Neutrophil (primary cell): Measurements from ENCODE around the gene TARBP1.

Source experiments
- H3K27ac ChIP-seq: fragments of 200-600 bp; sonication (generic); 2 replicates; pipeline ENCODE4 v1.5.1; 2016; ENCODE audit warnings: mild to moderate bottlenecking, moderate library complexity
- H3K27me3 ChIP-seq: fragments of 200-600 bp; sonication (generic); 2 replicates; pipeline ENCODE4 v1.6.0; 2016; ENCODE audit warnings: mild to moderate bottlenecking
- H3K36me3 ChIP-seq: fragments of 200-600 bp; sonication (generic); 2 replicates; pipeline ENCODE4 v1.5.1; 2017
- H3K4me1 ChIP-seq, 2 experiments: fragments of 200-600 bp in 1 of 2; sonication (generic) in 1 of 2; 1 replicate in 1 of 2; 2 replicates in 1 of 2; pipeline versions ENCODE4 v1.5.1 to v1.6.1; 2013 to 2016; ENCODE audit warnings: low read depth in 1 of 2, low read length in 1 of 2, mild to moderate bottlenecking in 1 of 2, moderate library complexity in 1 of 2; ENCODE audit not compliant: control insufficient read depth in 1 of 2, insufficient read depth in 1 of 2
- H3K4me3 ChIP-seq, 2 experiments: fragments of 200-600 bp in 1 of 2; sonication (generic) in 1 of 2; 1 replicate in 1 of 2; 2 replicates in 1 of 2; pipeline ENCODE4 v1.5.1; 2013 to 2016; ENCODE audit warnings: low read depth in 1 of 2, low read length in 1 of 2, mild to moderate bottlenecking in 1 of 2, moderate library complexity in 1 of 2
- H3K9me3 ChIP-seq: fragments of 200-600 bp; sonication (generic); 2 replicates; pipeline ENCODE4 v1.5.1; 2016
- TF ChIP-seq, protein P1 (sequence below): fragments of 200-600 bp; sonication (generic); IDR thresholded peaks from 2 replicates; pipeline ENCODE4 v1.5.1; 2016; ENCODE audit warnings: antibody characterized with exemption

Gene TARBP1

DNA sequence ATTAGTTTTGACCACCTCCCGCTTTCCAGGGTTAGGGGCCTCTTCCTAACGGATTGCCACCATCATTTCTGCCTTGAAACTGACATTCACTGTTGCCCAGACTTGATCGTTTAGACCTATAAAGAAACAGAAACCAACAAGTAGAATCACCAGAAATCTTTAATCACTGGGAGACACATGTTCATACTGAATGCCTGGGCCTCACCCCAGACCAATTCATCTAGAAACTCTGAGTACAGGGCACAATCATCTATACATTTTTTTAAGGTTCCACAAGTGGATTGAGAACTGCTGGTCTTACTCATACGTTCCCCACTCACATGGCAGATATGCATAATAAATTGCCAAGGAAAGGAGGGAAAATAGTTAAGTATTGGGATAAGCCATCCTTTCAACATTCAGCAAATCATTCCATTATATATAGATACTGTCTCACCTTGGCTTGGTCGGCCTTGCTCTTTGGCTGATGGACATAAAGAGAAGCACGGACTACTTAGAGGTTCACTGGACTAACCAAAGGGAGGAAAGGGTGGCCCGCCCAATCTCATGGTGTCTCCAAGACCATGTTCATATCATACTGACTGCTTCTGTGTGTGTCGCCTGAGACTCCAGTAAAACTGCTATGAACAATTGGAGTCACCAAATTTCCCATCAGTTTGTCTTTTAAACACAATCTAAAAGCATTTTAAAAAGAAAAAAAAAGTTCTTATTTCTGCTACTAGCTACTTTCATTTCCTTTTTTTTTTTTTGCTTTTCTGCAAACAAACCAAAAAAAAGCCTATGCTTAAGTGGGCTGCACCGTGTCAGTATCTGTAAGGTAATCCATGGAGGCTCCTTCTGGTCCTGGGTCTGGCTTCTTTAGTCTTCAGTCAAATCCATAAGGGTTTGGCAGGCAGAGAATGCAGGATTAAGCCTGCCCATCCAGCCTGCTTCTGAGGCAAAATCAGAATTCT is 9.4 kb upstream of the TARBP1 start:
- H3K9me3 ChIP-seq, result no peaks in the 10 kb centered on the region
- H3K4me1 ChIP-seq, result no peaks in the 10 kb centered on the region
- TF ChIP-seq, protein P1, sequence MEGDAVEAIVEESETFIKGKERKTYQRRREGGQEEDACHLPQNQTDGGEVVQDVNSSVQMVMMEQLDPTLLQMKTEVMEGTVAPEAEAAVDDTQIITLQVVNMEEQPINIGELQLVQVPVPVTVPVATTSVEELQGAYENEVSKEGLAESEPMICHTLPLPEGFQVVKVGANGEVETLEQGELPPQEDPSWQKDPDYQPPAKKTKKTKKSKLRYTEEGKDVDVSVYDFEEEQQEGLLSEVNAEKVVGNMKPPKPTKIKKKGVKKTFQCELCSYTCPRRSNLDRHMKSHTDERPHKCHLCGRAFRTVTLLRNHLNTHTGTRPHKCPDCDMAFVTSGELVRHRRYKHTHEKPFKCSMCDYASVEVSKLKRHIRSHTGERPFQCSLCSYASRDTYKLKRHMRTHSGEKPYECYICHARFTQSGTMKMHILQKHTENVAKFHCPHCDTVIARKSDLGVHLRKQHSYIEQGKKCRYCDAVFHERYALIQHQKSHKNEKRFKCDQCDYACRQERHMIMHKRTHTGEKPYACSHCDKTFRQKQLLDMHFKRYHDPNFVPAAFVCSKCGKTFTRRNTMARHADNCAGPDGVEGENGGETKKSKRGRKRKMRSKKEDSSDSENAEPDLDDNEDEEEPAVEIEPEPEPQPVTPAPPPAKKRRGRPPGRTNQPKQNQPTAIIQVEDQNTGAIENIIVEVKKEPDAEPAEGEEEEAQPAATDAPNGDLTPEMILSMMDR, result no peak
- H3K27me3 ChIP-seq, result no peaks in the 10 kb centered on the region
- H3K4me3 ChIP-seq, result no peak overlapping the region
- no peak overlapping the region for H3K27ac ChIP-seq
- no peaks in the 10 kb centered on the region for H3K36me3 ChIP-seq

DNA sequence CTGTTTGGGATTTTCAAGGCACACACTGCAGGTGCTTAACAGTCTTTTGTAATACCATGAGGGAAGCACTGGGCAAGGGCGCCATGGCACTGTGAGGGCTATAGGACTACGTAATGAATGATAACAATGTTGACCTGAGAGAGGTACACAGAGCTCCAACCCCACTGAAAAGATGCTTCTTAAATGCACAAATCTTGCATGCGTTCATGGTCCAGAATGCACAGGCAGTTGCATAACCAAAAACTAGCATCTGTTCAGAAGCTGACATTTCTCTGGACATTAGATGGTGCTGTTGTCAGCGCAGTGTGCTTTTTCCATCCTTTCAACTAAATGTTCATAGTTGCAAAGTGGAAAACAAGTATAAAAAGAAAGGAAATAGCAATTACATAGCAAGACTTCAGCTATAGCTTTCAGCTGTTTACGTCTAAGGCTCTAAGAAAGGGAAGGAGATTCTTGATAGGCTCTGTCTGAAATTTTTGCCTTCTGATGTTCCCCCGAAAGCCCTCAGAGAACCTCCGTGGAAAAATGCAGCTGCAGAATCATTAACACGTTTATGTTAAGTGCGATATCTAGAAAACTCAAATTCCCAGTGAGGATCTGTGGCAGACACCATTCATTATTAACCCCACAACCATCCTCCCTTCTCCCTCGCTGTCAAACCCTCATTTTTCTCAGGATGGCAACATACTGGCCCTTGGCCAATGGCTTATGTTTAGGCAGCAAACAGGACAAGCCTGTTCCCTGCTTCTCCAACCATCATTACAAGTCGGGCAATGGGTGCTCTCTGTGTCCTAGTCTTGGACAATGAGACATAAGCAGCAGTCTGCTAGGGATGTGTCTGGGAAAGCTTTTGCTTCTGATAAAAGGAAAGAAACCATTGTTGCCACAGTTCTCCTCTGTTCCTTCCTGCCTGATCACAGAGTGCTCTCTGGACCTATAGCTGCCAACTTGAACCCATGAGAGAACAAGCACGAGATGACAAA is 8.2 kb upstream of the TARBP1 start:
- Histone ChIP-seq H3K4me3 (no peak overlapping the region), H3K27ac (no peak overlapping the region), H3K27me3 (no peaks in the 10 kb centered on the region), H3K36me3 (no peaks in the 10 kb centered on the region), H3K9me3 (no peaks in the 10 kb centered on the region), H3K4me1 (no peaks in the 10 kb centered on the region)
- TF ChIP-seq, protein P1, result no peak

DNA sequence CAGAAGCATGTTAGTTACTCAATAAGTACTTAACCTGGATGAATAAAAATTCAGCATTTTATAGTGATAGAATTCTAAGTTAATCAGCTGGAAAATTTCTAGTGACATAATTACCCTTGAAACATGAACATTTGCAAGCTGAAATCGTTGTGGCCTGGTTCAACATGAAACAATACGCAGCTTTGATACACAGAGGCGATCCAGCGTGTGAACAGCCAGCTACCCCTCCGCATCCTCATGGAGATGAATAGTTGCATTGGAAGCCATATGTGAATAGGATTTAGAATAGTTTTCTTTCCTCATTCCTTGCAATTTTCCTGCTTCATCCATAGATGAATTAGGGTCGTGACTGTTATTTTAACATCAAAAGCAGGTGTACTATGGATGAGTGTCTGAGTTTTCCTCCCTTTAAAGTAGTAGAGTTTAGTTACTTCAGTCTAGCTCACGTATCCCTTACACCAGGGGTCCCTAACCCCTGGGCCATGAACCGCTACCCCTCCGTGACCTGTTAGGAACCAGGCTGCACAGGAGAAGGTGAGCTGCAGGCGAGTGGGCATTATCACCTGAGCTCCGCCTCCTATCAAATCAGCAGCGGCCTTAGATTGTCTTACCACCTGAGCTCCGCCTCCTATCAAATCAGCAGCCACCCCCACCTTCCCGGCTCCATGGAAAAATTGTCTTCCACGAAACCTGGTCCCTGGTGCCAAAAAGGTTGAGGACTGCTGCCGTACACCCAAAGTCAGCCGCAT is 6.2 kb upstream of the TARBP1 start:
- H3K36me3 ChIP-seq, result no peaks in the 10 kb centered on the region
- no peaks in the 10 kb centered on the region for H3K4me1 ChIP-seq
- H3K27ac ChIP-seq, result no peak overlapping the region
- H3K4me3 ChIP-seq, result no peak overlapping the region
- TF ChIP-seq, protein P1, result no peak
- H3K9me3 ChIP-seq, result no peaks in the 10 kb centered on the region
- H3K27me3 ChIP-seq, result peaks cover 3% of the 10 kb centered on the region

DNA sequence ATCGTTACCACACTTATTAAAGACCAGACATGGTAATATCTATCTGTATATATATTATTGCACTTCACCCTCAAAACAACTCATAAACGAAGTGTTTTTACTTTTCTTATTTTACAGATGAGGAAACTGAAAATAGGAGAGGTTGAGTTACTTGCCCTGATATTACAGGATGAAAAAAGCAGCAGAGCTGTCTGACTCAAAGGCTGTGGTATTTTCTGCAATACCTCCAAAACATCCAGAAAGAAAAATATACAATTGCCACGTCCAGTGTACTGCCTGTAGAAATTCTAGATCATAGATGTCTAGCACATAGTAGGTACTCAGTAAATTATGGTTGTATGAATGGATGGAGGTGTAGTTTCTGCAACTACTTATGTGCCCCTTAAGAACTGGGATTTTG is 5.2 kb upstream of the TARBP1 start:
- H3K27ac ChIP-seq, result no peak overlapping the region
- no peaks in the 10 kb centered on the region for H3K9me3 ChIP-seq
- H3K36me3 ChIP-seq, result no peaks in the 10 kb centered on the region
- H3K4me1 ChIP-seq, result peaks cover 2% of the 10 kb centered on the region in 2 experiments
- TF ChIP-seq, protein P1, result no peak
- peaks cover 12% of the 10 kb centered on the region for H3K27me3 ChIP-seq
- no peak overlapping the region for H3K4me3 ChIP-seq

DNA sequence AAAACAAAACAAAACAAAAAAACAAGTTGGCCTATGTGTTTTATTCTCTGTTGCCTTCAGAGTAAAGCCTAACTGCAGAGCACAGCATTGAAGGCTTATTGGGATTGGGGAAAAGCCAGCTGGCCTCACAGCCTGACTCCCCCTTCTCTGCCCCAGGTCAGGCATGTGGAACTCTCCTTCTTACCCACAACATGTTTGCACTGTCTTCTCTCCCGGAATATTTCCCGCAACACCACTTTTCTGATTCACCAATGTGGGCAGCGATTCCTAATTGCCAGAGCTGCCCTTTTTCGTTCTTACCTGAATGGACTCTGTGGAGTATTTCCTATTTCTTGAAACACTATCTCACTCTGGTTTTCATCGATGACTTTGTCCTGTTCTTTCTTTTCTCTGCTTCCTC is 2.8 kb upstream of the TARBP1 start:
- TF ChIP-seq, protein P1, result no peak
- Histone ChIP-seq H3K4me1 (peaks cover 14% of the 10 kb centered on the region in 2 experiments), H3K9me3 (no peaks in the 10 kb centered on the region), H3K27me3 (peaks cover 14% of the 10 kb centered on the region), H3K4me3 (no peak overlapping the region), H3K36me3 (no peaks in the 10 kb centered on the region), H3K27ac (no peak overlapping the region)
